Activated naive CD4-positive, alpha-beta T cell (primary cell): Measurements from ENCODE around the gene VEGFD.

Source experiments
- DNase-seq, 4 experiments: peaks; one replicate each; lab custom pipeline; 2025; lab: John Stamatoyannopoulos, UW

Gene VEGFD

DNA sequence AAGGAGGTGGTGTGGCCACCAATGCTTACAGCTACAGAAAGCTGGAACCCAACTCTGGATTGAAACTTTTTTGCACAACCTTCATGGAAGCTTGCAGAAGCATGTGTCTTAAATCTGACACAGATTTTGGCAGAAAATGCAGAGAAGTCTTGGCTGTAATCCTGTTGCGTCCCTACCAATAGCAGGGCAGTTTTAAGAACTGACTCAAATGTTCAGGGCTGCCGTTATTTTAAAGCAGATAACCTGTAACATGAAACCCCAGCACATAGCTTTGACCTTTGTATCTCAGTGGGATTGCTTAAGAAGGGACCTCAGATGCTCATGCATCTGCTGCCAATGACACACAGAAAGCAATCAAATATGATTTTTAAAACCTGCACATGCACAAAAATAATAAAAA, at the start of gene VEGFD:
Gene VEGFD (minus strand): TSS at position 110 of the 400 bp plus-strand sequence. CDS start 467 bp downstream, outside the sequence.
- DNase-seq, result no peak

DNA sequence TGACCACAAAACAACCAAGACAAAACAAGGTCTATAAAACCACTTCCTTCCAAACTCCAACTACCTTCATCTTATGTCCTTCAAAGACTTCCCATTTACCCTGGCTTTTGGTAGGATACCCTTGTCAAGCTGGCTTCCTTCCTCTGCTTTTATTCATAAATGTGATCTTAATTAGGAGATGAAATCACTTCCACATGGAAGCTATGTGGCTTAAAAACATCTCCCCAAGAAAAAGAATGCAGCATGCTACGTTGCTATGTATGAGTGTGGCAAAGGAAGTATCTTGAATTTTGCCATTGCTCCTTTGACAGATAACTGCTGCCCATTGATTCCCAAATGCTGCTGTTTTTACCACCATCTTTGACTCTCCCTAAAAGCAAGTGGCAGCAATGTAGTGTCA, 46.4 kb upstream of the VEGFD start:
- DNase-seq, result no peak

GRCh38 chrX:15430076-15430475, 45.9 kb upstream of the VEGFD start:
- DNase-seq, result no peak

GRCh38 chrX:15425024-15425423, 40.8 kb upstream of the VEGFD start:
- no peak for DNase-seq

DNA sequence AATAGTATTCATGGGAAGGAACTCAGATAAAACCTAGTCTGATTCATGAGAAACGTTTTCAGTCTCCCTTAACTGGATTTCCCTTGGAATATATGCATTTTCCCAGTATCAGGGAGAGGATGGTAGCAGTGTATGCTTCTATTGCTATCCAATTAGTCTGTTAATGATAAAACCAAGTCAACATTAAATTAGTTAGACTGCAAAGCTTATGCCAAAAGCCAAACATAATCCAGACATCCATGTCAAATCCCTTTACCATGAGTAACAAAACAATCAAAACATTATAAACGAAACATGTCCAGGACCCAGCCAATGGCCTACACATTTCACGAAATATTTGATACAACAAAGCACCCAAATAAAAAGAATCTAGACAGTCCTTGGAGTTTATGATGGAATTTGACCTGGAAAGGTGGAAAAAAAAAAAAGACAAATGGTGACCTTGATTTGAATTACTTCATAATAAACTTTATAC, 34.5 kb upstream of the VEGFD start:
- DNase-seq, result no peak

DNA sequence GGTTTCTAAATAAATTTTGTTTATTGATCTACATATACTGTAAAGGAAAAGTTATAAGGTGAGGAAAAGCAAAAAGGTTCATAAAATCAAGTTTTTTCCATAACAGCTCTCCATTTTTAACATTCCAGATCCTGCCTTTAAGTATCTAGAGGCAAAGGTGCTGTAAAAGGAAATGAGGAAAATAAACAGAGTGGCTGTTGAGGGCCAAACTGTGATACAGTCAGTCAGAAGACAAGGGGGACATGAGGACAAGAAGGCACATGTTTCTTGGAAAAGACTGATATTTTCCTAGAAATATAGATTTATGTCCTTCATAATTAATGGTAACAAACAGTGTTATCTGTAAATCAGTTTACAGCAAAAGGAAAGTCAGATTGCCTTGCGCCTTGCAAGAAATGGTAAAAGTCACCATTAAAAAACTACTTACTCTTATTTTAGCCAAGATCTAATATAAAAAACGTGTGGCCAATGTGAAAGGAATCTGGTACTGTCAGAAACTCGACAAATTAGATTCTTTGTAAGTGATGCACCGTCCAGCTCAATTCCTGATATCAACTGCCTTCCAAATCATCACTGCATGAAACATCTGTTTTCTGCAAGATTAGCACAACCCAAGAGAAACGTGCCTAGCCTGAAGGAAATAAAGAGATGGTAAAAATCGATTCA, 34.0 kb upstream of the VEGFD start:
- DNase-seq, result no peak

GRCh38 chrX:15416133-15416993, 32.1 kb upstream of the VEGFD start:
- DNase-seq, result no peak

GRCh38 chrX:15413101-15413500, 28.9 kb upstream of the VEGFD start:
- no peak for DNase-seq

DNA sequence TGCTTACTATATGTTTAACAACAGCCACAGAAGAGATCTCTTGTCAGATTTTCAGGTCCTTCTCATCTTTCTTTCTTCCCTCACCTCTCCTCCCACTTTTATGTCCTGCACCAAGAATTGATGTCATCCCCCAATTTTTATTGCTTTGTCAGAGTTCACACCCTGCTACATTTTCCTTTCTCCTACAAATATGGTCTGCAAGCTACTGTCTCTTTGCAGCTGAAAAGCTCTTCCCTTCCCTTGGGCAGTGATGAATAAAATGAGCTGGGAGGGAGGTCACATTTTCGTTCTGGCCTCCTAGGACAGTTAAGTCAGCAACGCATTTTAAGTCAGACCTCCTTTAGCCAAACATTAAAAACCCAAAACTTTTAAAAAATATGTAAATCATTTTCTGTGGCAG, 26.7 kb upstream of the VEGFD start:
- DNase-seq, result no peak

DNA sequence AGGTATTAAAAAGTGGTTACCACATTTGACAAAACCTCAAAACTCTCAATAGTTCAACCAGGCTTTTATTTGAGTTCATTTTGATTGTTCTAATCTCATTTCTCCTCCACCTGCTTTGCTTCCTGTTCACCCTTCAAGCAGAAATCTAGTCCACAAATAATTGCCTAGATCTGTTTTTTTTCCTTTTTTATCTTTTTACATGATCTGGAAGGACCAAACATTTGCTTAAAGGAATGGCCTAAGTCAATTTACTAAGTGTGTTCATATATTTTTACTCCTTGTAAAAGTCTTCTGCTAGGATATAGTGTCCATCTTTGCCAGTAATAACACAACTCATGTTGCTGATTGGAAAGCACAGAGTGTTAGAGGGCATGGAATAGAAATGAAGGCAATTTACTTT, 26.2 kb upstream of the VEGFD start:
- DNase-seq, result no peak

- no peak for DNase-seq
Measured at GRCh38 chrX:15405846-15406245, 21.6 kb upstream of the VEGFD start.

GRCh38 chrX:15404401-15405096, 20.3 kb upstream of the VEGFD start:
- no peak for DNase-seq

DNA sequence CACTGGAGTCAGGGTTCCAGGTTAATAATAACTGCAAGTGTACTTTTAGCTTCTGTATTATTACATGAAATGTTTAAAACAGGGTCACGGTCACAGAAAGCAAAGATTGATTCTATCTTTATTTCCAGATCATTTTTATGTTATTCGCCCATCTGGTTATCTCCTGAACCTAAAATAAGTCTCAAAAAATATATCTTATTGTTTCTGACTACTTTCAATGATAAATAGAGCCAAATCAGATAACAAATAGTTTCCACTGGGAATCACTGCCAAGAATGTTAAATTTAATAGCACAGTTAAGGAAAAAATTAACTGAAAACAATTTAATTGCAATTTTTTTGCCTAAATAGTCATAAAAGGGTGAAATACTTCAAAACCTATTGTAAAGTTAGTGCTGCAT, 17.2 kb upstream of the VEGFD start:
- DNase-seq, result no peak

- DNase-seq, result no peak
Measured at GRCh38 chrX:15399962-15400391, 15.8 kb upstream of the VEGFD start.

DNA sequence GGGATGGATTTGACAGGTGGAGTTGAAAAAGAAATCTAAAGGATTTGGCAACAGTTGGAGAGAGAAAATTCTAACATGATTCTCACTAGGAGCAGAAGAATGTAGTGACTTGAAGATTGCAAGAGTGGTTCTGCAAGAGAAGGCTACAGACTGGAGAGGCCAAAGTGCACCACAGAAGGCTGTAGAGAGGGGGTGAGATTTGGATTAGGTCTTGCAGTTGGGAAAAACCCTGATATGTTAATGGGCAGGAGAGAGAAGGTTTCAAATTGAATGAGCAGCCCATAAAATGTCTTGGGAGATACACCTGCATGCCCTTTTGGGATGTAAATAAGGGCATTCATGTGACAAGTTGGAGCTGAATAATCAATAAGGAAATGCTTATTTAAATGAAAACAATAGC, 14.7 kb upstream of the VEGFD start:
- no peak for DNase-seq

GRCh38 chrX:15395789-15396188, 11.6 kb upstream of the VEGFD start:
- DNase-seq, result no peak

- DNase-seq, result no peak
Measured at GRCh38 chrX:15391850-15392249, 7.6 kb upstream of the VEGFD start.

GRCh38 chrX:15382813-15383212, 1.4 kb downstream of the VEGFD start:
- DNase-seq, result no peak

DNA sequence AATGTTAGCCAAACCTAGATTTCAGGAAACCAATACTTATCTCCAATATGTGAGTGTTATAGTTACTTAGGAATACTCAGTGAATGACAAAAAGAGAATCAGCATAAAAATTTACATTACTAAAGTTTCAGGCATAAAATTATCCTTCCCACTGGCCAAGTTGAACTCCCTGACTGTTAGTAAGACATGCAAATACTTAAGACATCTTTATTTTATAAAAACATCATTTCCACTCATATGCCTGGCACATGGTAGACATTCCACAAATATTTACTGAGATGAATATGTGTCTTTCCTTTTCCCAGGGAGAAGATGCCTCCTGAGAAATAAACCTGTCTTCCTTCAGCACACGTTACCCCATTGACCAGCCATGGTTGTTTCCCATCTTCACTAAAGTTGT, 7.3 kb downstream of the VEGFD start:
- no peak for DNase-seq

GRCh38 chrX:15373976-15374375, 10.2 kb downstream of the VEGFD start:
- no peak for DNase-seq

- DNase-seq, result no peak
Measured at GRCh38 chrX:15366506-15367352, 17.5 kb downstream of the VEGFD start.

GRCh38 chrX:15359701-15360100, 24.5 kb downstream of the VEGFD start:
- DNase-seq, result no peak
